ENCODE results near the gene LCN12.

LCN12 gene

GRCh38 chr9:136958898-136959850, 7.1 kb downstream of the LCN12 start:
- DNase-seq = no peak

DNA sequence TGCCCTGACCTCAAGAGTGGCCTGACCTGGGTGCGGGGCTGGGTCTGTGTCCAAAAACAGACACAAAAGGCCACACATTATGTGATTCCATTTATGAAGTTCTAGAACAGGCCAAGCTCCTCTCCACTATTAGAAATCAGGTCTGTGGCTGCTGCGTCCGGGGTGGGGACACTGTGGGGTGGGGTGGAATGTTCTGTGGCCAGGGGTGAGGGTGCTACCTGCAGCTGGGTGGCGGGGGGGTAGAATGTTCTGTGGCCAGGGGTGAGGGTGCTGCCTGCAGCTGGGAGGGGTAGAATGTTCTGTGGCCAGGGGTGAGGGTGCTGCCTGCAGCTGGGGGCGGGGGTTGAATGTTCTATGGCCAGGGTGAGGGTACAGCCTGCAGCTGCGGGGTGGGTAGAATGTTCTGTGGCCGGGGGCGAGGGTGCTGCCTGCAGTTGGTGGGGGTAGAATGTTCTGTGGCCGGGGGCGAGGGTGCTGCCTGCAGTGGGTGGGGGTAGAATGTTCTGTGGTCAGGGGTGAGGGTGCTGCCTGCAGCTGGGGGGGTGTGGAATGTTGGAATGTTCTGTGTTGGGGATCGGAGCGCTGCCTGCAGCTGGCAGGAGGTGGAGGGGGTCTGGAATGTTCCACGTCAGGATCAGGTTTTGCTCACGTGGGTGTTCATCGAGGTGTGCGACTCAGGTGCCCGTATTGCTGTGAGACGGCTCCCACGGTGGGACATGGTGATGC, 8.3 kb downstream of the LCN12 start:
- no peak for DNase-seq

GRCh38 chr9:136960938-136961275, 8.8 kb downstream of the LCN12 start:
- DNase-seq = no peak

DNA sequence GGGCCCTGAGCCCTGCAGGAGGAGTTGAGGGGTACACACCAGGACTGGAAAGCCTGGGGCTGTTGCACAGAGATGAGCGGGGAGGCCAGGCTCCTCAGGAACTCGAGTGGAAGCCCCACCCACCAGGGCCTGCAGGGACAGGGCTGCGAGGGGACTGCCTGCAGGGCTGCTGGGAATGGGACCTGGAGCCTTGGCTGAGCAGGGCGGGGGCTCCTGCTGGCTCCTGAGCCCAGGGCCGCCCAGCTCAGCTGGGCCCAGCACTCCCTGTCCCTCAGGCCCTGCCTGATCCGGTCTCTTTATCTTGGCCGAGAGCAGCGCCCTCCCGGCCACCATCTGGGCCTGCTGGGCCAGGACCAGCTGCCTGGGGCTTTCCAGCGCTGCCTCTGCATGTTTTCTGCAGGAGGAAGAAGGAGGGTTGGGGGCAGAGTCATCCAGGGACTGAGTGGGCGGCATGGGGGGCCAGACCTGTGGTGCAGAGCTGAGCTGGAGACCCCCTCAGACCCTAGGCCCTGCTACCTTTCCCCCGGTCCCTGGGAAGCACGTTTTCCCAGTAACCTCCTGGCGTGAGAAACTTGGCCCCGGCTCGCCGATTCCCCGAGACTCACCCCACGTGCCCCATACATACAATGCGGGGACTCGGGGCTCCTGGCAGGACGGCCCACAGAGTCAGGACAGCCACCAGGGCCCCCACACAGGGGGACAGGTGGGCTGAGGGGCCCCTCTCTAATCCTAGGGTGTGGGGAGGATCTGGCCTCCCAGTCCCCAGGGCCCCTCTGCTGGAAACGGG, 9.4 kb downstream of the LCN12 start:
- no peak for DNase-seq

- no peak for DNase-seq
Observed at GRCh38 chr9:136962163-136962562, 10.1 kb downstream of the LCN12 start.

DNA sequence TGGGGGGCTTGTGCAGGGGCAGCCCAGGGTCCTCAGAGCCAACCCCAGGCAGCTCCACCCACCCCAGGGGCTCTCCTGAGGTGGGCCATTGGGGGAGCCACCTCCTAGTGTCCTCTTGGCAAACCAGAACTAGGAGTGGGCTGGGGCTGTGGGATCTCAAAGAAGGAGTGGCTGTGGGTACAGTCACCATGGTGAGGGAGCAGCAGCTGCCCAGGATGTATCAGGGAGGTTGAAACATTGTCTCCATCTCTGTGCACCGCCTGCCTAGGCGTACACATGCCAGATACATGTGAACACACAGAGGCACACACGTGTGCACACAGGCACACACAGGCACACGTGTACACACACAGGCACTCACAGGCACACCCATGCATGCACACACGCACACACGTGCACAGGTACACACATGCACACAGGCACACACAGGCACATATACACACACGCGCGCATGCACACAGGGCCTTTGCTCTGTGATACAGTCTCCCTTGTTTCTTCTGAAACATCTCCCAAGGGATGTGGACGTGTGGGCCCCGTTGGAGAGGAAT, 10.7 kb downstream of the LCN12 start:
- DNase-seq = no peak

DNA sequence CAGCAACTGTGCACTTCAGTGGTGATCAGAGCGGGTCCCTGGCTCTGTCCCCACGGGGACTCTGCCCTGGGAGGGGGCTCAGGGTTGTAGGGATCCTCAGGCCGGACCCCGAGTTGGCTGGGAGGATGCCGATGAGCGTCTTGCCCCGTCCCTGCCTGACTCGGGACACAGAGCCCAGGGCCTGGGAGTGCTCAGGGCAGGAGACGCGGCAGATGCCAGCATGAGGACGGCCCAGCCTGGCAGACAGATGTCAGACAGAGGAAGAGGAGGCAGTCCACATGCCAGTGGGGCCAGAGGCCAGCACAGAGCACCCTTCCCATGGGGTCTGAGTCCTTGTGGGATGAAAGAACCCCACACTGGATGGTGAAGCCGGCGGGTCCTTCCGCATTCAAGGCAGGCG, 11.3 kb downstream of the LCN12 start:
- no peak for DNase-seq

DNA sequence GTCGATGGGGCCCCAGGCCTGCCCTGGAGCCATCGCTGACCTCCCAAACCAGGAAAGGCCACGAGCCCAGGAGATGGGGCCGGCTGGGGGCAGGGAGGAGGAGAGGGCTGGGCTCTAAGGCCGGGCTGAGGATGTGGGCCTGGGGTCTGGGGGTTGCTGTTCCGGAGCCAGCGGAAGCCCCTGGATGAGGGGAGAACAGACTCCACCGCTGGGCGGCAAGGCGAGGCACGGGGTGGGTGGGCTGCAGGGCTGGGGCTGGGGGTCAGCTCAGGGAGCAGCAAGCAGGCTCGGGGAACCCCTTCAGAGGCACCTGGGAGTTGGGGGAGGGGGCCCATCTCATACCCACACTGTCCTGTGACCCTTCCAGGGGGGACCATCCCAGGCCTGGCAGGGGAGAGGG, 11.7 kb downstream of the LCN12 start:
- no peak for DNase-seq

- DNase-seq = no peak
Observed at GRCh38 chr9:136964171-136964689, 12.2 kb downstream of the LCN12 start.

- no peak for DNase-seq
Observed at GRCh38 chr9:136964833-136965422, 12.9 kb downstream of the LCN12 start.

- DNase-seq = peak; percentile 31
Observed at GRCh38 chr9:136965771-136966484, 13.9 kb downstream of the LCN12 start.

DNA sequence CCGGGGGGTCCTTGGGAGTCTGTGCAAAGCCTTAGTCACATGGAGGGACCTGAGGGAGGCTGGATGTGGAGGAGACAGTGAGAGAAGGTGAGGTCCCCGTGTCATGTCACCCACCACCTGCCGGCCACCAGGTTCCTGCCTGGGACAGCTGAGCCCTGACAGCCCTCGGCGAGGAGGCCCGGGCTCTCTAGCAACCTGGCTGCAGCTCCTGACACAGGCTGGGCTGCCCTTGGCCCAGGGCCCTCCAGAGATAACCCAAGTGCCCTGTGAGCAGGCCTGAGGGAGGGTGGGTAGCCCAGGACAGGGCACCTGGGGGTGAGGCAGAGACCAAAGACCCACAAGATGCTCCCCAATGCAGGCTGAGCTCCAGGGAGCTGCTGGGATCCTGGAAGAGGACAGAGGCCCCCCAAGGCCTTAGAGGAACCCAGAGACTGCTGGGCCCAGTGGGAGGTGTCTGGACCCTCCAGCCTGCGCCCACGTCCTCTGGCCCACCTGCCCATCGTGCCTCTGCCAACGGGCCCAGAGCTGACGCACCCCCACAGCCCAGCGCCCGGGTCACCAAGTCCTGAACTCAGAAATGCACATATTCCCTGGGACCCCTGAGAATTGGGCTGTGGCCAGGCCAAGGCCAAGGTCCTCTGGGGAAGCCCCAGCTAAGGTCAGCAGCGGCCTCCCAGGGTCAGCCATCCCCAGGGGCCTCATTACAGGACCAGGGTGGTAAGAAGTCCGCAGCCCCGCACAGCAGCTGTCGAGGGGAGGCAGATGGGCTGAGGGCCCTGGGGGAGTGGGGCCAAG, 16.5 kb downstream of the LCN12 start:
- DNase-seq = no peak

DNA sequence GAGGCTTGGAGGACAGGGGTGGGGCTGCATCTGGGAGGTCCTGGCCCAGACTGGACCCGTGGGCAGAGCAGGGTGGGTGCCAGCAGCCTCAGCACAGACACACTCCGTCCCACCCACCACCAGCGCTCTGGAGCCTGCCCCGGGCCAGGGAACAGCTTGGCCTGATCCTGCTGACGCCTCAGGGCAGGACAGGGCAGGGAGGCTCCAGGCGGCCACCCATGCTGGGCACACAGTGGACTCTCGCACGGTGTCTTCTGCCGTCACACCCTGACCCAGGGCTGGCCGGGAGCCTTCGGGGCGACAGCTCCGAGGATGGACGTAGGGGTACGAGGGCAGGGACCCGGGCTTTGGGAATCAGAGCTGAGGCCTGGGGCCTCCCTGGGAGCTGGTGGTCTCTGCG, 17.1 kb downstream of the LCN12 start:
- no peak for DNase-seq

- DNase-seq = no peak
Observed at GRCh38 chr9:136969774-136970173, 17.7 kb downstream of the LCN12 start.

DNA sequence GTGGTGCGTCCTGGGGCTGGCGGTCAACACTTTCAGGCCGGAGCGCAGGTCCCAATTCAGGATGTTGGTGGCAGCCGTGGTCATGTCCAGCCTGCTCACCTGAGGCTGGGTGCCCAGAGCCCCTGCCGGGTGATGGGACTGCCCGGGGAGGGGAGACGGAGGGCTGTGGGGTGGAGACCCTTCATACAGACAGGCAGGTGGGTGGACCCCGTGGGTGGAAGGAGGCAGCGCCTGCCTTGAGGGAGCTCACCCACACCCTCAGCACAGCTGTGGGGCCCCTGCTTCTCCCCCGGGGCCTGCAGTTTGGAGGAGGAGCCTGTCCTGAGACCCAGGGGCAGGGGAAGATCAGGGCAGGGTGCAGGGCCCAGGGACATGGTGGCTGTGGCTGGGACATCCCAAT, 18.3 kb downstream of the LCN12 start:
- no peak for DNase-seq

- no peak for DNase-seq
Observed at GRCh38 chr9:136971746-136972145, 19.7 kb downstream of the LCN12 start.

- DNase-seq = no peak
Observed at GRCh38 chr9:136972335-136972734, 20.3 kb downstream of the LCN12 start.

GRCh38 chr9:136972743-136973142, 20.7 kb downstream of the LCN12 start:
- DNase-seq = no peak

DNA sequence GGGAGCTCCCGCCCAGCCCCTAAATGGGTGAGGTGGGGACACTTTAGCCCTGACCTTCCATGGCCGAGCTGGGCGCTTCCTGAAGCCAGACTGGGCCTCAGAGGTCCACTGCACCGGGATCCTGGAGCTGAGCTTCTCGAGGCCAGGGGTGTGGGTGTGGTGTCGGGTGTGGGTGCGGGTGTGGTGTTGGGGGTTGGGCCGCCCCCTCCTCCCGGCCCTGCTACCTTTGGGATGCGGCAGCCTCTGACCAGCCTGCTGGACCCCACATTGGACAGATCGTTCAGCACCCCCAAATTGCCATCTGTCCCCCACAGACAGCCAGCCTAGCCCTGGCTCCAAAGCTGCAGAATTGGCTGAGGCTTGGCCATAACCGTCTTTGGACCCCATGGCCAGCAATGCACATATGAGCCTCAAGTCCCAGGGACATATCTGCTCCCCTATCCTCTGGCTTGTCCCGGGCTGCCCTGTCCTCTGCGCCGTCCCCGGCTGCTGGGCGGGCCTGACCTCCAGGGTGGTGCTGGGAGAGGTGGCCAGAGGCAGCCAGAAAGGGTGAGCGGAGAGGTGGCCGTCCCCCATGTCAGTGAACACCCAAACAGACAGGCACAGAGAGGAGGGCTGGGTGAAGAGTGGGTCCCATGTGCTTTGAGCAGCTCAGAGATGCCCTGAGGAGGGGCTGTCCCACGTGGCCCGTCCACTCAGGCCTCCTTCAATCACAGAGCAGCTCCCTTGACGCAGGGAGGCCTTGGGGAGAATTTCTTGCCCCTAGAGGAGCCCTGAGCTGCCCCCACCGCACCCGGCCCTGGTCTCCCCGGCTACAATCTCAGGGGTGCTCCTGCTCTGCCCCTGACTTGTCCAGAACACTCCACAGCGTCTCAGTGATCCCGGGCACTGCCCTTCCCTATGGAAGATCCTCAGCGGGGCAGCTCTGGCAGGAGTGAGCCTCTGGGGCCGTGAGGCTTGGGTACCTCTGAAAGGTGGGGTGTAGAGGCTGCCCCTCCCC, 21.8 kb downstream of the LCN12 start:
- no peak for DNase-seq

Measured in activated CD4-positive, alpha-beta T cell treated with anti-CD3 and anti-CD28 coated beads, Interleukin-2, amount 50 U/mL, for 16 hours (primary cell).